Mesenchymal stem cell (in vitro differentiated cells and primary cell): ENCODE measurements around the gene GALNT3.

ENCODE experiments used
- DNase-seq: peaks from one replicate; pipeline ENCODE4 v3.0.0-alpha.2; 2013
- H2AFZ ChIP-seq: one replicate; pipeline ENCODE4 v1.6.1; 2013; ENCODE audit warnings: low read depth, mild to moderate bottlenecking, control low read depth, inconsistent platforms, low read length, moderate library complexity
- H2AK5ac ChIP-seq: 2 replicates; pipeline ENCODE4 v1.6.1; 2013; ENCODE audit warnings: low read length, moderate library complexity, mild to moderate bottlenecking, inconsistent platforms; ENCODE audit not compliant: severe bottlenecking
- H2BK120ac ChIP-seq: one replicate; pipeline ENCODE4 v1.6.1; 2013; ENCODE audit warnings: low read depth, mild to moderate bottlenecking, inconsistent platforms, low read length, moderate library complexity
- H2BK12ac ChIP-seq, 2 experiments: one replicate each; pipeline ENCODE4 v1.6.1; 2013; ENCODE audit warnings: inconsistent platforms in 2 of 2, low read length in 2 of 2, mild to moderate bottlenecking in 2 of 2, moderate library complexity in 2 of 2, control low read depth in 1 of 2
- H2BK15ac ChIP-seq: one replicate; pipeline ENCODE4 v1.6.1; 2013; ENCODE audit warnings: mild to moderate bottlenecking, low read depth, inconsistent platforms; ENCODE audit not compliant: poor library complexity, severe bottlenecking
- H2BK5ac ChIP-seq: 2 replicates; pipeline ENCODE4 v1.6.1; 2013; ENCODE audit warnings: low read depth, mild to moderate bottlenecking, low read length, control low read depth, inconsistent platforms; ENCODE audit not compliant: poor library complexity, severe bottlenecking
- H3K14ac ChIP-seq, 2 experiments: one replicate each; pipeline ENCODE4 v1.6.1; 2013; ENCODE audit warnings: inconsistent platforms in 2 of 2, low read length in 2 of 2, control low read depth in 1 of 2, mild to moderate bottlenecking in 1 of 2, moderate library complexity in 1 of 2
- H3K18ac ChIP-seq, 2 experiments: one replicate each; pipeline ENCODE4 v1.6.1; 2013; ENCODE audit warnings: inconsistent platforms in 2 of 2, low read length in 2 of 2, control low read depth in 1 of 2, low read depth in 1 of 2, mild to moderate bottlenecking in 1 of 2
- H3K23ac ChIP-seq, 2 experiments: one replicate each; pipeline ENCODE4 v1.6.1; 2013; ENCODE audit warnings: inconsistent platforms in 2 of 2, low read length in 2 of 2, mild to moderate bottlenecking in 2 of 2, moderate library complexity in 2 of 2, control low read depth in 1 of 2
- H3K27ac ChIP-seq: 2 replicates; pipeline ENCODE4 v1.5.1; 2013; ENCODE audit warnings: mild to moderate bottlenecking, moderate library complexity, low read length, control low read depth, inconsistent platforms; ENCODE audit not compliant: poor library complexity, severe bottlenecking
- H3K27me3 ChIP-seq, 2 experiments: 2 replicates each; pipeline versions ENCODE4 v1.6.1 to v1.7.0; 2013; ENCODE audit warnings: low read length in 2 of 2, mild to moderate bottlenecking in 2 of 2, moderate library complexity in 2 of 2, control low read depth in 1 of 2, inconsistent platforms in 1 of 2; ENCODE audit not compliant: control insufficient read depth in 1 of 2, insufficient read depth in 1 of 2
- H3K36me3 ChIP-seq, 2 experiments: 2 replicates each; pipeline versions ENCODE4 v1.6.1 to v1.7.0; 2013; ENCODE audit warnings: low read length in 2 of 2, control low read depth in 1 of 2, inconsistent platforms in 1 of 2, low read depth in 1 of 2, mild to moderate bottlenecking in 1 of 2; ENCODE audit not compliant: insufficient read depth in 2 of 2, control insufficient read depth in 1 of 2
- H3K4ac ChIP-seq, 2 experiments: one replicate each; pipeline ENCODE4 v1.6.1; 2013; ENCODE audit warnings: inconsistent platforms in 2 of 2, low read length in 2 of 2, mild to moderate bottlenecking in 2 of 2, moderate library complexity in 2 of 2, control low read depth in 1 of 2, low read depth in 1 of 2
- H3K4me1 ChIP-seq: 2 replicates; pipeline ENCODE4 v1.6.1; 2013; ENCODE audit warnings: low read depth, low read length, control low read depth; ENCODE audit not compliant: control insufficient read depth, insufficient read depth
- H3K4me2 ChIP-seq: 2 replicates; pipeline ENCODE4 v1.6.1; 2013; ENCODE audit warnings: low read length, mild to moderate bottlenecking, inconsistent platforms; ENCODE audit not compliant: poor library complexity, severe bottlenecking
- H3K4me3 ChIP-seq, 2 experiments: 2 replicates each; pipeline versions ENCODE4 v1.5.1 to v1.7.0; 2013; ENCODE audit warnings: low read length in 2 of 2, mild to moderate bottlenecking in 2 of 2, control low read depth in 1 of 2, low read depth in 1 of 2; ENCODE audit not compliant: insufficient read depth in 1 of 2
- H3K79me1 ChIP-seq: replicated peaks from 2 replicates; pipeline ENCODE4 v1.6.1; 2013; ENCODE audit warnings: mild to moderate bottlenecking, control low read depth, low read length, inconsistent platforms; ENCODE audit not compliant: poor library complexity, severe bottlenecking
- H3K9ac ChIP-seq: 2 replicates; pipeline ENCODE4 v1.7.0; 2013; ENCODE audit warnings: mild to moderate bottlenecking, low read length, moderate library complexity
- H3K9me3 ChIP-seq: 2 replicates; pipeline ENCODE4 v1.7.0; 2013; ENCODE audit warnings: mild to moderate bottlenecking, low read length; ENCODE audit not compliant: control insufficient read depth
- H4K8ac ChIP-seq: one replicate; pipeline ENCODE4 v1.6.1; 2013; ENCODE audit warnings: inconsistent platforms, mild to moderate bottlenecking, low read length, moderate library complexity
- H4K91ac ChIP-seq: one replicate; pipeline ENCODE4 v1.6.1; 2013; ENCODE audit warnings: mild to moderate bottlenecking, low read length, inconsistent platforms
- WGBS: methylation state at CpG from one replicate; pipeline ENCODE4 v1.1.7; 2013; ENCODE audit warnings: mixed read lengths; 5-methylcytosine and 5-hydroxymethylcytosine counted together

GALNT3 gene

DNA sequence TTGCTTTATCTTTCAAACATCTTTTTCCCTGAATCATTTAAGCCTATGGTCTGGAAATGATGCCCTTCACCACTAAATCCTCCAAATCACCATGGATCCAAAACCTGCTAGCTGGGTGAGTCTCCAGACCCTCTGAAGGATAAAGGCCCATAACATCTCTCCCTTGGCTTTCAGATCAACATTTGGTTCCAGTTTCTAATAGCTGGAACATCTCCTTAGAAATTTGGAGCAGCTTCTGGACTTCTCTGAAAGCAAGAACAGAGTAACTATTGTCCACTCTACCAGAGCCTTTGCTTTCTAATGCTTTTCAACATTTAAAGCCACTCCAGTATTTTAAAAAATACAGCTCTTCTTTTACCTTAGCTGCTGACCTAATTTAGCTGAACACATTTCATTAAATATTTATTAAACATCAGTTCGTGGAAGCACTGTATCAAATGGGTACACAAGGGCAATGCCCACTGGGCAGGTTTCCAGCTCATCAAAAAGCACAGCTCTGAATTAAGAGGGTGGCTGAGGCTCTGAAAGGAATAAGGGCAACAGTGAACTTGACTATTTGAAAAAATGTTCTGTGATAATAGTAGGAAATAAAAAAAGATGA, 75.3 kb downstream of the GALNT3 start:
- Histone ChIP-seq H3K4me2 (no peak overlapping the region), H3K27me3 (no peaks in the 10 kb centered on the region), H4K91ac (no peak overlapping the region), H3K9me3 (no peaks in the 10 kb centered on the region), H3K79me1 (no peaks in the 10 kb centered on the region), H3K4ac (no peak overlapping the region), H2AK5ac (no peak overlapping the region), H2BK5ac (no peak overlapping the region), H2BK12ac (no peak overlapping the region), H3K18ac (no peak overlapping the region), H3K36me3 (no peaks in the 10 kb centered on the region), H3K4me3 (no peak overlapping the region), H2AFZ (no peak overlapping the region), H3K9ac (no peak overlapping the region), H3K4me1 (no peaks in the 10 kb centered on the region), H3K14ac (no peak overlapping the region), H2BK15ac (no peak overlapping the region), H2BK120ac (no peak overlapping the region), H3K27ac (no peak overlapping the region), H3K23ac (no peak overlapping the region), H4K8ac (no peak overlapping the region)
- 62% methylated on average over 1 of the region's 1 CpG for WGBS
- DNase-seq = no peak

DNA sequence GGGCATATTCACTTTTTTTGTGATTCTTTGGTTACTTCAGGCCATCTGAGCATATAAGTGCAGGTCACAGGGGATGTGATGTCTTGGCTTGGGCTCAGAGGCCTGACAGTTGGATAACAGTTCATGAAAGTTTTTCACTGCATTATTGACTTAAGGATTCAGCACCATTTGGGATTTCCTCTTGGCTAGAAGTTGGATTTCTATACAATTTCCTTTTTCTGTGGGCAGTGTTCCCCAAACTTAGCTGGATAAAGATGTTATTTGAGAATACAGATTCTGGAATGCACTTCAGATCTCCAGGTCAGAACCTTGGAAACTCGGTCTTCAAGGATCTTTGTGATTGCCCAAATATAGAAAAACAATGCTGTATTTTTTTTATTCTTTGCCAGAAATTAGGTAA, 78.0 kb downstream of the GALNT3 start:
- H2AFZ ChIP-seq = no peak overlapping the region
- no peaks in the 10 kb centered on the region for H3K9me3 ChIP-seq
- H3K4ac ChIP-seq = no peak overlapping the region
- no peak overlapping the region for H2AK5ac ChIP-seq
- H3K4me2 ChIP-seq = no peak overlapping the region
- no peaks in the 10 kb centered on the region for H3K4me1 ChIP-seq
- no peak overlapping the region for H3K9ac ChIP-seq
- H3K36me3 ChIP-seq = no peaks in the 10 kb centered on the region
- H2BK15ac ChIP-seq = no peak overlapping the region
- no peak overlapping the region for H3K18ac ChIP-seq
- no peak overlapping the region for H2BK5ac ChIP-seq
- H4K8ac ChIP-seq = no peak overlapping the region
- no peak overlapping the region for H3K14ac ChIP-seq
- H2BK120ac ChIP-seq = no peak overlapping the region
- H3K27me3 ChIP-seq = no peaks in the 10 kb centered on the region
- no peak overlapping the region for H2BK12ac ChIP-seq
- WGBS = 60% methylated on average over 1 of the region's 1 CpG
- no peak overlapping the region for H4K91ac ChIP-seq
- H3K27ac ChIP-seq = no peak overlapping the region
- no peak overlapping the region for H3K23ac ChIP-seq
- no peaks in the 10 kb centered on the region for H3K79me1 ChIP-seq
- no peak overlapping the region for H3K4me3 ChIP-seq
- no peak for DNase-seq

GRCh38 chr2:165706960-165707487, 87.0 kb downstream of the GALNT3 start:
- Histone ChIP-seq H2BK12ac (no peak overlapping the region), H2AK5ac (no peak overlapping the region)
- WGBS = 69% methylated on average over 3 of the region's 3 CpGs

GRCh38 chr2:165701147-165701546, 92.9 kb downstream of the GALNT3 start:
- Histone ChIP-seq H3K4me1 (no peaks in the 10 kb centered on the region), H3K36me3 (no peaks in the 10 kb centered on the region), H2BK5ac (no peak overlapping the region), H3K79me1 (no peaks in the 10 kb centered on the region), H3K27ac (no peak overlapping the region), H2BK120ac (no peak overlapping the region), H4K8ac (no peak overlapping the region), H3K27me3 (no peaks in the 10 kb centered on the region), H3K9me3 (no peaks in the 10 kb centered on the region), H3K23ac (no peak overlapping the region), H3K4ac (no peak overlapping the region), H3K18ac (no peak overlapping the region), H2AFZ (no peak overlapping the region), H2AK5ac (no peak overlapping the region), H2BK12ac (no peak overlapping the region), H2BK15ac (no peak overlapping the region), H4K91ac (no peak overlapping the region), H3K4me2 (no peak overlapping the region), H3K9ac (no peak overlapping the region), H3K14ac (no peak overlapping the region), H3K4me3 (no peak overlapping the region)
- WGBS = 80% methylated on average over 5 of the region's 6 CpGs
- no peak for DNase-seq

More at GRCh38 chr2:165706960-165707487, 87.0 kb downstream of the GALNT3 start:
- no peaks in the 10 kb centered on the region for H3K79me1 ChIP-seq
- DNase-seq = no peak
- no peak overlapping the region for H3K14ac ChIP-seq
- no peak overlapping the region for H2BK5ac ChIP-seq
- no peak overlapping the region for H3K18ac ChIP-seq
- no peak overlapping the region for H2AFZ ChIP-seq
- H3K4me3 ChIP-seq = no peak overlapping the region
- no peaks in the 10 kb centered on the region for H3K36me3 ChIP-seq
- no peak overlapping the region for H4K91ac ChIP-seq
- H2BK15ac ChIP-seq = no peak overlapping the region
- H3K23ac ChIP-seq = no peak overlapping the region
- no peaks in the 10 kb centered on the region for H3K4me1 ChIP-seq
- no peak overlapping the region for H3K27ac ChIP-seq
- H3K27me3 ChIP-seq = no peaks in the 10 kb centered on the region
- no peaks in the 10 kb centered on the region for H3K9me3 ChIP-seq
- no peak overlapping the region for H3K9ac ChIP-seq
- H4K8ac ChIP-seq = no peak overlapping the region
- H3K4me2 ChIP-seq = no peak overlapping the region
- no peak overlapping the region for H2BK120ac ChIP-seq
- no peak overlapping the region for H3K4ac ChIP-seq
